B cell (primary cell): ENCODE results near the gene PDIA2. TPM values are rescaled to one million over a fixed set of nuclear protein-coding genes. Genes with fewer than 3 reads are reported as not detected.

Source experiments
- ATAC-seq: fragments of 200-7000 bp; cut with Tn5 transposase; one replicate; pipeline ENCODE4 v1.10.0; 2021; ENCODE audit warnings: low read depth, mild to moderate bottlenecking, moderate number of reproducible peaks, moderate library complexity
- CTCF ChIA-PET: fragments of 350-600 bp; sonication (Branson Sonifier 250); formaldehyde crosslinking; loops from one replicate; lab custom pipeline; 2021; ENCODE audit warnings: antibody characterized with exemption, inconsistent platforms; lab: Charles Lee
- POLR2A ChIA-PET: fragments of 350-600 bp; sonication (Branson Sonifier 250); formaldehyde crosslinking; loops from one replicate; lab custom pipeline; 2021; ENCODE audit warnings: antibody characterized with exemption; lab: Charles Lee
- DNase-seq: peaks from one replicate; pipeline ENCODE4 v3.0.0; 2013
- H2AFZ ChIP-seq: 2 replicates; pipeline ENCODE4 v1.6.1; 2012; ENCODE audit warnings: mild to moderate bottlenecking, low read depth, low read length; ENCODE audit not compliant: insufficient read depth, poor library complexity, severe bottlenecking
- H3K27ac ChIP-seq, 2 donors: 1 replicate in 1 of 2; 2 replicates in 1 of 2; pipeline ENCODE4 v1.5.1; 2012 to 2013; ENCODE audit warnings: low read length in 2 of 2, mild to moderate bottlenecking in 2 of 2, moderate library complexity in 1 of 2
- H3K27me3 ChIP-seq, 4 experiments: fragments of 200-600 bp in 1 of 4; sonication (generic) in 1 of 4; replicated peaks in 1 of 4; 1 replicate in 2 of 4; 2 replicates in 2 of 4; pipeline versions ENCODE4 v1.6.1 to v1.7.0; 2013 to 2016; ENCODE audit warnings: low read length in 3 of 4, mild to moderate bottlenecking in 2 of 4, mixed read lengths in 1 of 4, moderate library complexity in 1 of 4; ENCODE audit not compliant: insufficient read depth in 4 of 4, control insufficient read depth in 3 of 4; ENCODE audit errors: control extremely low read depth in 1 of 4
- H3K36me3 ChIP-seq, 2 experiments: replicated peaks in 1 of 2; 1 replicate in 1 of 2; 2 replicates in 1 of 2; pipeline versions ENCODE4 v1.6.1 to v1.7.1; 2013; ENCODE audit warnings: low read length in 1 of 2; ENCODE audit not compliant: insufficient read depth in 2 of 2, control insufficient read depth in 1 of 2; ENCODE audit errors: control extremely low read depth in 1 of 2, extremely low read depth in 1 of 2
- H3K4me1 ChIP-seq, 2 donors: fragments of 200-600 bp in 1 of 2; sonication (generic) in 1 of 2; 1 replicate in 1 of 2; 2 replicates in 1 of 2; pipeline versions ENCODE4 v1.5.1 to v1.6.1; 2013 to 2017; ENCODE audit warnings: low read length in 2 of 2; ENCODE audit not compliant: control insufficient read depth in 2 of 2, insufficient read depth in 2 of 2
- H3K4me2 ChIP-seq: replicated peaks from 2 replicates; pipeline ENCODE3; 2012; ENCODE audit warnings: mild to moderate bottlenecking, low read depth, low read length; ENCODE audit not compliant: poor library complexity, severe bottlenecking
- H3K4me3 ChIP-seq, 5 experiments: fragments of 200-600 bp in 1 of 5; sonication (generic) in 1 of 5; 1 replicate in 3 of 5; 2 replicates in 2 of 5; pipeline versions ENCODE4 v1.5.1 to v1.7.0; 2011 to 2016; ENCODE audit warnings: low read length in 4 of 5, mild to moderate bottlenecking in 4 of 5, low read depth in 2 of 5, control low read depth in 1 of 5, moderate library complexity in 1 of 5; ENCODE audit not compliant: insufficient read depth in 1 of 5; ENCODE audit errors: control extremely low read depth in 1 of 5, extremely low read depth in 1 of 5
- H3K79me2 ChIP-seq: fragments of 200-600 bp; sonication (generic); one replicate; pipeline ENCODE4 v1.6.0; 2016; ENCODE audit warnings: low read length; ENCODE audit not compliant: control insufficient read depth, insufficient read depth
- H3K9ac ChIP-seq: fragments of 200-600 bp; sonication (generic); 2 replicates; pipeline ENCODE4 v1.6.1; 2017; ENCODE audit warnings: mild to moderate bottlenecking, low read length, moderate library complexity
- H3K9me3 ChIP-seq, 3 donors: one replicate each; pipeline versions ENCODE4 v1.6.1 to v1.7.1; 2013; ENCODE audit warnings: low read length in 2 of 3; ENCODE audit not compliant: control insufficient read depth in 2 of 3, insufficient read depth in 1 of 3; ENCODE audit errors: control extremely low read depth in 1 of 3
- H4K20me1 ChIP-seq: 2 replicates; pipeline ENCODE4 v1.6.0; 2012; ENCODE audit warnings: mild to moderate bottlenecking, low read length; ENCODE audit not compliant: insufficient read depth, control insufficient read depth, poor library complexity, severe bottlenecking
- H3K27ac Mint-ChIP-seq: one replicate; pipeline ENCODE4 v1.8.0; 2021; ENCODE audit warnings: mixed read lengths
- H3K27me3 Mint-ChIP-seq: one replicate; pipeline ENCODE4 v1.8.0; 2021; ENCODE audit warnings: mixed read lengths
- H3K4me1 Mint-ChIP-seq: one replicate; pipeline ENCODE4 v1.8.0; 2021; ENCODE audit warnings: mixed read lengths
- H3K4me3 Mint-ChIP-seq: one replicate; pipeline ENCODE4 v1.8.0; 2021; ENCODE audit warnings: mixed read lengths
- H3K9me3 Mint-ChIP-seq: one replicate; pipeline ENCODE4 v1.8.0; 2022; ENCODE audit warnings: mixed read lengths; ENCODE audit not compliant: insufficient read depth
- CTCF ChIP-seq: fragments of 200-600 bp; IDR thresholded peaks from one replicate; pipeline ENCODE4 v1.8.0; 2022; ENCODE audit warnings: antibody characterized with exemption, mild to moderate bottlenecking
- EZH2 ChIP-seq: IDR thresholded peaks from 2 replicates; pipeline ENCODE4 v1.6.1; 2012; ENCODE audit warnings: borderline replicate concordance, low read depth, mild to moderate bottlenecking, moderate library complexity, low read length; ENCODE audit not compliant: insufficient read depth, poor library complexity, severe bottlenecking
- WGBS: methylation state at CpG from one replicate; pipeline ENCODE4 v1.1.5; 2013; ENCODE audit warnings: missing lambda C conversion rate; ENCODE audit not compliant: insufficient coverage; 5-methylcytosine and 5-hydroxymethylcytosine counted together
- intact Hi-C: fragments of 100-400 bp; cut with micrococcal nuclease; formaldehyde crosslinking; loops from one replicate; pipeline ENCODE4 v1.10.0; 2022
- polyA plus RNA-seq: library from polyadenylated mRNA; depleted of rRNA; stranded (reverse); fragments of >200 nt; gene quantifications from 2 replicates; pipeline ENCODE4 v1.2.3, GENCODE V29; 2012
- total RNA-seq, 2 donors: library from RNA; stranded (reverse); fragments of 120-200 nt in 1 of 2; gene quantifications; 1 replicate in 1 of 2; 2 replicates in 1 of 2; pipeline versions ENCODE4 v1.2.3 to v1.2.4, GENCODE V29; 2013 to 2022

Gene PDIA2
- total and polyA plus RNA-seq, 2 donors (not counting 1 experiment from before 2014, with no cell fraction given) = 0.06 TPM; not detected in 1

DNA sequence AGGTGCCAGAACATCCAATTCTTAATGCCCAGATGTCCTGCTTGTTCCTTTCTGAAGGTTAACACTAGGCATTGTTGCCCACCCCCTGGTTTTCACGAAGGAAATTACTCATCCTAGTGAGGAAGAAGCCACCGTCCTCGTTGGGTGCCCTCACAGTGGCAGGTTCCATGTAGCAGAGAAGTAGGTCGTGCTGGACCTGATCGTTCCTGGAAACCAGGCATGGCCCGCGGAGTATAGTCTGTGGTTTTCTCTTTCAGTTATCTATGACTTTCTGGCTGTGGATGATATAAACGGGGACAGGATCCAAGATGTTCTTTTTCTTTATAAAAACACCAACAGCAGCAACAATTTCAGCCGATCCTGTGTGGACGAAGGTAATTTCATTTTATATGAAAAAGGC lies 23.7 kb upstream of the PDIA2 start:
- no peak overlapping the region for H3K27ac ChIP-seq
- no peaks in the 10 kb centered on the region for H3K79me2 ChIP-seq
- no peaks in the 10 kb centered on the region for H3K9me3 ChIP-seq
- no peaks in the 10 kb centered on the region for H3K27me3 Mint-ChIP-seq
- H2AFZ ChIP-seq = no peak overlapping the region
- ATAC-seq = no peak
- no peak overlapping the region for H3K9ac ChIP-seq
- H3K27me3 ChIP-seq = no peaks in the 10 kb centered on the region
- no peak overlapping the region for H3K4me3 ChIP-seq
- no peak overlapping the region for H3K4me2 ChIP-seq
- H3K27ac Mint-ChIP-seq = no peak overlapping the region
- peaks cover 0 to 46% of the 10 kb centered on the region in 2 experiments for H3K36me3 ChIP-seq
- H3K4me1 ChIP-seq = no peaks in the 10 kb centered on the region
- intact Hi-C loops = no loop called here
- H3K9me3 Mint-ChIP-seq = no peaks in the 10 kb centered on the region
- 85% methylated on average over 4 of the region's 10 CpGs for WGBS
- H3K4me3 Mint-ChIP-seq = no peak overlapping the region
- CTCF ChIA-PET = no interaction called here
- TF ChIP-seq EZH2 (no peak), CTCF (no peak)
- POLR2A ChIA-PET = no interaction called here
- DNase-seq = no peak
- H3K4me1 Mint-ChIP-seq = no peaks in the 10 kb centered on the region
- H4K20me1 ChIP-seq = no peaks in the 10 kb centered on the region

- ChIA-PET CTCF (no interaction called here), POLR2A (no interaction called here)
- Histone ChIP-seq H4K20me1 (no peaks in the 10 kb centered on the region), H3K4me2 (no peak overlapping the region), H3K4me3 (no peak overlapping the region), H2AFZ (no peak overlapping the region), H3K36me3 (peaks cover 0 to 40% of the 10 kb centered on the region in 2 experiments), H3K79me2 (no peaks in the 10 kb centered on the region), H3K27ac (no peak overlapping the region), H3K27me3 (no peaks in the 10 kb centered on the region), H3K9me3 (no peaks in the 10 kb centered on the region), H3K9ac (no peak overlapping the region), H3K4me1 (no peaks in the 10 kb centered on the region)
- DNase-seq = no peak
- Mint-ChIP-seq H3K9me3 (no peaks in the 10 kb centered on the region), H3K4me3 (no peak overlapping the region), H3K4me1 (no peaks in the 10 kb centered on the region), H3K27ac (no peak overlapping the region), H3K27me3 (no peaks in the 10 kb centered on the region)
- WGBS = 91% methylated on average over 13 of the region's 13 CpGs
- intact Hi-C loops = no loop called here
- no peak for ATAC-seq
- TF ChIP-seq EZH2 (no peak), CTCF (no peak)
Measured at GRCh38 chr16:259814-260253, 23.1 kb upstream of the PDIA2 start.
